Stimulated activated CD4-positive, alpha-beta T cell treated with anti-CD3 and anti-CD28 coated beads, Interleukin-1b, Interleukin-23, amount 100 ng/mL, for 1 hour (primary cell): Measurements from ENCODE around the gene APBB2.
"Not testable (repeated sequence)": the region's sequence is repeated elsewhere in the genome, so short reads cannot be mapped to it uniquely, and the experiment has no call there.

ENCODE experiments used
- DNase-seq, 2 donors: peaks; one replicate each; pipeline ENCODE4 v3.0.0-alpha.2; 2020; ENCODE audit warnings: low read depth in 2 of 2

The APBB2 gene

DNA sequence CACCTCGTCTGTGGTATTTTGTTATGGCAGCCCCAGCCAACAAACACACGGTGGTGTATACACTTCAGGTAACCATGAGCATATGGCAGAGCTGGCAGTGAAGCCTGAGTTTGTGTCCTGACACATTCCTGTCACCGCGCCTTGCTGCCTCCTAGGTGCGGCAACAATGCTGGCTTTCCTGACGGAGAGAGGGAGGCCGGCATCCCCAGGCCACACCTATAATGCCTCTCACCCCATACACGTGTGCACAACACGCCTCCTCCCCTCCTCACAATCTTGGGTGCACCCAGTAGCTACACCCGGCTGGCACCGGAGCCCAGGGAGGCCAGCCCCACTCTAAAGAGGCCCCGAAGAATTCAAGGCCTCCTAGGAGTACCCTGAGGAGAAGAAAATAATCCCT, 306.0 kb downstream of the APBB2 start:
- no peak for DNase-seq

DNA sequence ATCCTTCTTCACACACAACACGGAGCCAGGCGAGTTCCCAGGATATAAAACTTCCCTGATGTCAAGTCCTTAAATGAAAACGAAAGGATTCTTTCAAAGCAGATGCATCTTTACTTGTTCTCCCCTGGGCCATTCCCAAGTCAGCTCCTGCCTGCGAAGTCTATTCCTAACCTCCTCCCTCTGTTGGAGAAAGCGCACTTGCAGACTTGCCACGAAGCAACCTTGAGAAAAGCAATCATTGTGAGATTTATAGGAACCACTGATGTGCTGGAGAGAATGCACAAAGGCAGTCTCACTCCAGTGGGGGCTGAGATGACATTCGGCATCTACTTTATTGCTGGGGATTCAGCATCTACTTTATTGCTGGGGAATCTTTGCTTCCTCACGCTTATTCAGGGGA, 308.9 kb downstream of the APBB2 start:
- DNase-seq: no peak

GRCh38 chr4:40900531-40900930, 313.8 kb downstream of the APBB2 start:
- not testable (repeated sequence) for DNase-seq

- peak; percentile 21 to 56 for DNase-seq
Measured at GRCh38 chr4:40897557-40898203, 316.7 kb downstream of the APBB2 start.

DNA sequence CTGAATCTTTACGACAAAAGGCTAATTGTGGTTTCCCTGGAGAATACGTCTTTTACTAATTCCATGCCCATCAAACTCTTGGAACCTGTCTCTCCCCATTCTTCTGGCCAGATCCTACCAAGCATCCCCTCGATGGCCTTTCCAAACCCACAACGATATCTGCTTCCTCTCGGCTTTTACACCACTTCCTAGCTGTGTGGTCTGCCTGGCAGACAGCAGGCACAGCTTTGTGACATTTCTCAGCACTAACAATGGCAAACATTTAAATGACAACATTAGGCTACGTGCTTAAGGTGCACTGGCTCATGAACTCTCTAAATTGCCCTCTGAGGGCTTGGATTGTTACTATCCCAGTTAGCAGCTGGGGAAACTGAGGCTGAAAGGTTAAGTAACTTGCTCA, 323.6 kb downstream of the APBB2 start:
- no peak for DNase-seq

GRCh38 chr4:40890199-40890598, 324.1 kb downstream of the APBB2 start:
- DNase-seq: no peak

GRCh38 chr4:40888933-40889332, 325.4 kb downstream of the APBB2 start:
- no peak for DNase-seq

DNA sequence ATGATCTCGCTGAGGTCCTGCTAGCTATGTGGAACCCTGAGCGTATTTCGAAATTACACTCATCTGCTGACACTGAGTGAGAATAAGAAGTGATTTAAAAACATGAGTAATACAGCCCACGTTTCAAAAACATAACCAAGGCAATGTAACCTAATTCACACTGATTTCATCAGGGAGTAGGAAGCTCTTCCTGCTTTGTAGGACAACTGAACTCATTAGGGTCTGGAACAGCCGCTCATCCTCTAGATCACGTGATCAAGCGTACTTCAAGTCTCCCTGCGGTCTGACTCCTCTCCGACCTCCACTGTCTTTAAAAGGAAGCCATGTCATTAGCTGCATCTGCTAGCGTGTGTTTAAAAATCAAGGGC, 326.6 kb downstream of the APBB2 start:
- DNase-seq: no peak

DNA sequence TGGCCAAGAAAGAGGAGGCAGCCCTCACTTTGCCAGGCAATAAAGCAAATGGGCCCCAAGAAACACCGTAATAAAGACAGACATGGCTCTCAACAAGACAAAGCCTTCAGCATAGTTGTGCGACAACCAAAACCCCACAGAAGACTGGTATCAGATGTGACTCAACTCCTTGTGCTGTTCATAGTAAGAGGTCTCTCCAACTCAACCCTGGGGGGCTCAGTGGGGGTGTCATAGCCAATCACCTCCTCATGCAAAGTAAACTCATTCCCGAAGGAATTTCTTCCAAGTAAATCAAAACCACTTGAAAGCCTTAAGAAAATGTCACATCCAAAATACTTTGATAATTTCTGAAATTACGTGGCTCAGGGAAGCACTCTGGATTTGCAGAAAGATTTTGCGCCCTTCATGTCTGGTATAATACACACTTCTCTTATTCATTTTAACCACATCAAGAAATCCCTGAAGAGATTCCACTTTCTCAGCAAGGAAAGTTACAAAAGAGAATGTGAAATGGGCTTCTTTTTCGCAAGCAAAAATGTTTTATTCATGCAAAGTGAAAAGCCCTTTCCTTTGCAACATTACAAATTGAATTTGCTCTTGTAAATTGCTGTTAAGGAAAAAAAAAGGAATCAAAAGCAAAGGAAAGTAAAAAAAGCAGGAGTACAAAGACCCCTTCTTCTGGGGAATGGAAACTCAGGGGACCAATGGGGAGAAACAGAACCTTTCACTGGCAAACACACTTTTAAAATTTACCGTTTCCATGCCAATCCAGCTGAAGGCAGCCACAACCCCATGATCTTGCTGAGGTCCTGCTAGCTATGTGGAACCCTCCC, 327.2 kb downstream of the APBB2 start:
- no peak for DNase-seq

- DNase-seq: no peak
Measured at GRCh38 chr4:40881851-40882250, 332.5 kb downstream of the APBB2 start.

GRCh38 chr4:40881096-40881495, 333.2 kb downstream of the APBB2 start:
- no peak for DNase-seq

DNA sequence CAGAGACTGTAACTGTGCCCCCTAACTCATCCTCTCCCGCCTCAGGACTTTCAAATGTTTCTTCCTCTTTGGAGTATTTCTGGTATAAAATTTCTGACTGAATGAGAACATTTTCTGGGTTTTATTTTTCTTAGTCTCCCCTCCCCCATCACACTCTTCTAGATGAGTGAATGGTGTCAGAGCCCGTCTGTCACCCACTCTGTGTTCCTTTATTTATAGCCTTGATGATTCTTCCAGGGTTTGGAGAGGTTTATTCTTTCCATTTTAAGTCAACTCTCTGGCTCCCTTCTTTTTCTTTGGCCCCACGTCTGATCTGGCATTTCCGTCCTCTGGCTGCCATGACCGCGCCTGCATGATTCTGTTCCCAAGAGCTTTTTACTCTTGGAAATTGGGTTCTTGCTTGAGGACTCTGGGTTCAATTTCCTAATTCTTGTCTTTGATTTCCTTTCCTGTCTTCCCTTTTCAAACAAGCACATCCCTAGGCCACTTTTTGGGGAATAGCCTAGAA, 335.7 kb downstream of the APBB2 start:
- no peak for DNase-seq

GRCh38 chr4:40877081-40877480, 337.3 kb downstream of the APBB2 start:
- DNase-seq: no peak

DNA sequence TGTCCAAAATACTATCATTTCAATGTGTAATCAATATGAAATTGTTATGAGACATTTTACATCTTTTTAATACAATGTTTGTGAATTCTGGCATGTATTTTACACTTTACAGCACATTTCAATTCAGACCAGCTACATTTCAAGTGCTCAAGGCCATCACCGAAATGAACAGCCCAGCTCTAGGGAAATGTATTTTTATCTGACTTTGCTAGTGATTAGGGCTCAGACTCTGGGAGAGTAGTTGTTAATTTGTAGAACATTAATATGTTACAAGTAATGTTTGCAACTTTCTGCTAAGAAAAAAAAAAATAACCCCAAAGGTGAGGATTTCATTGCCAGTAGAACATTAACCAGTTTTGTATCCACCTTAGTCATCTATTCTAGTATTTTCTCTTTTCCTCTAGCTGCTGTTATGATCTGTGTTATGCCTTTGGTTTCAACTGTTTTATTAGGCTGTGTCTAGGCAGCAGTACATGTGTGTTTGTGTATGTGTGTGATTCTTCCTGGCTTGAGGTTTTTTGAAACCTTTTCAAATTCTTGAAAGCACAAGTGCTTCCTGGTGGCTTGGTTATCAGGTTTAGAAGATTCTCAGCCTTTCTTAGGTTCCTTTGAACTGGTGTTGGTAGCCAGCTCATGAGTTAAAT, 338.7 kb downstream of the APBB2 start:
- no peak for DNase-seq

GRCh38 chr4:40874901-40875300, 339.4 kb downstream of the APBB2 start:
- no peak for DNase-seq

GRCh38 chr4:40874331-40874730, 340.0 kb downstream of the APBB2 start:
- no peak for DNase-seq

DNA sequence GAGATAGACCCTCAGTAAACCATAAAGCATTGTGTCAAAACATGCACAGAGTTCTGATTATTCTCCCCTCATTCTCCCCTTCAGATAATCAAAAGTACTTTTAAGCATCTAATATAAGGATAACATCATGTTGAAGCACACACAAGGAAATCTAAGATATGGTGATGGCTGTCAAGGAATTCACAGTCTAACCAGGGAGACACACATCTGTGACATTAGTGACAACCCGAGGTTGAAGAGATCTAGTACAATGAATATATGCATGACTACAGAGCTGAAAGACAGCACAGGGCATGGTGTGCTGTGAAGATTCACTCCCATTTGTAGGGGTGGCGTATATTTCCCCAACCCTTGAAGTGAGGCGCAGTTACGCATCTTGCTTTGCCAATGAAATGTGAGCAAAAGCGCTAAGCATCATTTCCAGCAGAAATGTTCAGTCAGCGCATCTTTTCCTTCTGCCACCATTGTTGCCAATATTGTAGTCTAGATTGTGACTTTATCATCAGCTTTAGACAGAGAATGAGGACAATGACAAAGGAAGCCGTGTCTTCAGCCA, 342.6 kb downstream of the APBB2 start:
- no peak for DNase-seq

DNA sequence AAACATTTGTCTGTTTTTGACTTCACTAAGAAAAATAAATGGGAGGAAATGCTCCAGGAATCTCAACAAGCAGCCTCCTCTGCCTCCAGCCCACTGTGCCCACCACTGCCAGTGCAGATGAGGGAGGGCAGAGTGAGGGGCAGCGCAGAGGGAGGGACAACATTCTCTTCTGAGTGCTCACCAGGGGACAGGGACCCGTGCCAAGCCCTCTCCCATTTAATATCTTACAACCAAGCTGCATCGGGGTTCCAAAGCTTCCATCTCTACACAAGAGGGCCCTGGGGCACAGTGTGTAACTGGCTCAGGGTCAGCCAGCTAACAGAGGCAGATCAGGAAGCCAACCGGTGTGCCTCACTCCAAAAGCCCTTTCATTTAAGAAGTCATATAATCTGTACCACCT, 344.2 kb downstream of the APBB2 start:
- DNase-seq: no peak

- DNase-seq: no peak
Measured at GRCh38 chr4:40865696-40866095, 348.6 kb downstream of the APBB2 start.

DNA sequence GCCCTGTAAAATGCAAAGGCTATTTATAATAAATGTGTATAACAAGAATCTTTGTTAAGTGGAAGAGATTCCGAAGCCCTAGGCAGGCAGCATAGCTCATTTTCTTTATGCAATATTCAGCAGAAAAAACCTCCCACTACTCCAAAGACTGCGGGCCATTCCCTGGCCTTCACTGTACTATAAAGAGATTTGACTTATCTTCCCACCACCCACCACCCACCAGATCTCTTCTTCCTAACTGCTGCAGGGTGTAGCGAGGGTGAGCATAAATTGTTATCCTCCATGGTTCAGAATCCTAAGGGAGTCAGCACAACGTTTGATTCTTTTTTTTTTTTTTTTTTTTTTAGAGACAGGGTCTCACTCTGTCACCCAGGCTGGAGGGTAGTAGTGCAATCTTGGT, 349.8 kb downstream of the APBB2 start:
- no peak for DNase-seq

DNA sequence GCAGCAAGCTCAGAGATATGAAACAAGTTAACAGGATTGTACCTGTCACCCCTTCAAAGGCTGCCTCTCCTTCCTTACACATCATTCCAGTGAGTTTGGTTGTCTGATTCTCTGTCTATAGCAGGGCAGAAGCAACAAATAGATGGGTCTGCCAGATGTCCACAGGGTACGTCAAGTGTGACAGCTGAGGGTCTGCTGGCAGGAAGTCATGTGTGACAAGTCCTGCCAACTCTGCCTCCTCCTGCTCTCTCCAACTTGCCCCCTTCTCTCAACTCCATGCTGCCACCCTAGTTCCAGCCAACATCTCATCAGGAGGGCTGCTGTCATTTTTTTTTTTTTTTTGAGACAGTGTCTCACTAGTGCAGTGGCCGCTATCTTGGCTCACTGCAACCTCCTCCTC, 355.4 kb downstream of the APBB2 start:
- no peak for DNase-seq

GRCh38 chr4:40857956-40858355, 356.4 kb downstream of the APBB2 start:
- no peak for DNase-seq
